ENCODE results near the gene LILRA6. TPM values are rescaled to one million over a fixed set of nuclear protein-coding genes. Genes with fewer than 3 reads are reported as not detected.

LILRA6 gene
- total and polyA plus RNA-seq, 2 of the 13 experiments (the other 11 are each of a cell fraction or from before 2014, with no cell fraction given), result not detected

DNA sequence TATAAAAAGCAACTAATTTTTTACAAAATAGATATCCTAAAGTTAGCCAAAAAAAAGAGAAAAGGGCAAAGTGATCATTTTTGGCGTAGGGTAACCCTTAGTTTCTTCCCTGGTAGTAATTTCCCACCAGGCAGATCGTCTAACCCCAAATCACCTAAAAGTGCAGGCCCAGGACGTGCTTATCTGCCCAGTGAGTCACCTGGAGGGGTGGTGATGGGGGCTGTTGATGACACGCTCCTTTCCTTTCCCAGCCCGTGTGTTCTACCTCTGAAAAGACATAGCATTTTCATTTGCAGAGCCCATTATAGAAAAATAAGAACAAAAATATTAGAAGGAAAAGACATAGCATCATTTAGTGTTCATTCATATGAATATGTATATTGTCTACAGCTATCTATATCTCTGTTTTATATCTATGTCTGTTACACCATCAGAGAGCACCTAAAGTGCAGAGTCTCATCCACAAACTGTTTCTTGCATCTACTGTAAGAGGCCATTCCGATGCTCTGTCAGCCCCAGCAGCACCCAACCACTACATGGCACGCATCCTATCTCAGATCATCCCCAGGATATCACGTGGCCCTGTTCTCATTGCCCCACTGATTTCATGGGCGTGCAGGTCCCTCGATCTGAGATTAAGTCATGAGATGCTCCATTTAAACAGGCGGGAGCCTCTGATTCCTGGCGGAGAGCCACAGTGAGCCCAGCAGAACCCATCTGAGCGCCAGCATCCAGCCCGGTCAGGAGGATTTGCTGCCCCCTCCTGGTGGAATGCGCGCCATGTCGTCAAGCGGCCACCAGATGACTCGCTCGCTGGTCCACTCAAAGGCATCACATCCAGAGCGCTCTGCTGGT lies 11.3 kb downstream of the LILRA6 start (continued):
- TF ChIP-seq, protein P1, sequence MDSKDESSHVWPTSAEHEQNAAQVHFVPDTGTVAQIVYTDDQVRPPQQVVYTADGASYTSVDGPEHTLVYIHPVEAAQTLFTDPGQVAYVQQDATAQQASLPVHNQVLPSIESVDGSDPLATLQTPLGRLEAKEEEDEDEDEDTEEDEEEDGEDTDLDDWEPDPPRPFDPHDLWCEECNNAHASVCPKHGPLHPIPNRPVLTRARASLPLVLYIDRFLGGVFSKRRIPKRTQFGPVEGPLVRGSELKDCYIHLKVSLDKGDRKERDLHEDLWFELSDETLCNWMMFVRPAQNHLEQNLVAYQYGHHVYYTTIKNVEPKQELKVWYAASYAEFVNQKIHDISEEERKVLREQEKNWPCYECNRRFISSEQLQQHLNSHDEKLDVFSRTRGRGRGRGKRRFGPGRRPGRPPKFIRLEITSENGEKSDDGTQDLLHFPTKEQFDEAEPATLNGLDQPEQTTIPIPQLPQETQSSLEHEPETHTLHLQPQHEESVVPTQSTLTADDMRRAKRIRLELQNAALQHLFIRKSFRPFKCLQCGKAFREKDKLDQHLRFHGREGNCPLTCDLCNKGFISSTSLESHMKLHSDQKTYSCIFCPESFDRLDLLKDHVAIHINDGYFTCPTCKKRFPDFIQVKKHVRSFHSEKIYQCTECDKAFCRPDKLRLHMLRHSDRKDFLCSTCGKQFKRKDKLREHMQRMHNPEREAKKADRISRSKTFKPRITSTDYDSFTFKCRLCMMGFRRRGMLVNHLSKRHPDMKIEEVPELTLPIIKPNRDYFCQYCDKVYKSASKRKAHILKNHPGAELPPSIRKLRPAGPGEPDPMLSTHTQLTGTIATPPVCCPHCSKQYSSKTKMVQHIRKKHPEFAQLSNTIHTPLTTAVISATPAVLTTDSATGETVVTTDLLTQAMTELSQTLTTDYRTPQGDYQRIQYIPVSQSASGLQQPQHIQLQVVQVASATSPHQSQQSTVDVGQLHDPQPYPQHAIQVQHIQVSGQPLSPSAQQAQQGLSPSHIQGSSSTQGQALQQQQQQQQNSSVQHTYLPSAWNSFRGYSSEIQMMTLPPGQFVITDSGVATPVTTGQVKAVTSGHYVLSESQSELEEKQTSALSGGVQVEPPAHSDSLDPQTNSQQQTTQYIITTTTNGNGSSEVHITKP (CRISPR knock-in tag; IDR thresholded peaks at IDR 0.05; ENCODE audit: low read depth), result no peak
- peak; percentile 91 for TF ChIP-seq ZNF768 (CRISPR knock-in tag; IDR thresholded peaks at IDR 0.05)
- no peak for TF ChIP-seq ZBTB40 (IDR thresholded peaks at IDR 0.05)
- TF ChIP-seq ZBTB40 (CRISPR knock-in tag; IDR thresholded peaks at IDR 0.05), result peak; percentile 55
- TF ChIP-seq TARDBP (CRISPR knock-in tag; IDR thresholded peaks at IDR 0.05), result no peak
- no peak for TF ChIP-seq RFX3 (CRISPR knock-in tag; IDR thresholded peaks at IDR 0.05)
- TF ChIP-seq ZNF441 (CRISPR knock-in tag; IDR thresholded peaks at IDR 0.05; ENCODE audit: borderline replicate concordance), result no peak
- TF ChIP-seq SALL1 (CRISPR knock-in tag; IDR thresholded peaks at IDR 0.05), result peak; percentile 62
- TF ChIP-seq ZBTB10 (CRISPR knock-in tag; IDR thresholded peaks at IDR 0.05; ENCODE audit: borderline replicate concordance), result no peak
- no peak for TF ChIP-seq ZNF703 (CRISPR knock-in tag; IDR thresholded peaks at IDR 0.05; ENCODE audit: borderline replicate concordance)
- no peak for TF ChIP-seq TSC22D2 (CRISPR knock-in tag; IDR thresholded peaks at IDR 0.05; ENCODE audit: borderline replicate concordance)

Data from HepG2 (cell line).